GM23338 (cell line): Measurements from ENCODE around the gene AP5S1. TPM values are rescaled to one million over a fixed set of nuclear protein-coding genes. Genes with fewer than 3 reads are reported as not detected.

Source experiments
- ATAC-seq: fragments of 200-7000 bp; cut with Tn5 transposase; 3 replicates; pipeline ENCODE4 v1.9.1; 2020
- DNase-seq: peaks from one replicate; pipeline ENCODE4 v3.0.0-alpha.2; 2015; ENCODE audit warnings: low spot score
- H2AFZ ChIP-seq: fragments of 200-600 bp; sonication (generic); 2 replicates; pipeline ENCODE4 v1.8.0; 2016; ENCODE audit warnings: antibody characterized with exemption, mild to moderate bottlenecking, moderate library complexity
- H3F3A ChIP-seq: fragments of 200-600 bp; sonication (generic); replicated peaks from 2 replicates; pipeline ENCODE4 v1.8.0; 2017; ENCODE audit warnings: antibody characterized with exemption, mixed run types, low read depth
- H3K27ac ChIP-seq: fragments of 200-600 bp; sonication (generic); 2 replicates; pipeline ENCODE4 v1.6.1; 2016; ENCODE audit warnings: low read depth
- H3K27me3 ChIP-seq: fragments of 200-600 bp; sonication (generic); 2 replicates; pipeline ENCODE4 v1.8.0; 2016; ENCODE audit warnings: mild to moderate bottlenecking, mixed run types, moderate library complexity; ENCODE audit not compliant: insufficient read depth
- H3K36me3 ChIP-seq: fragments of 200-600 bp; sonication (generic); 2 replicates; pipeline ENCODE4 v1.8.0; 2016; ENCODE audit warnings: mild to moderate bottlenecking; ENCODE audit not compliant: insufficient read depth
- H3K4me1 ChIP-seq: fragments of 200-600 bp; sonication (generic); 2 replicates; pipeline ENCODE4 v1.8.0; 2016; ENCODE audit warnings: mild to moderate bottlenecking, moderate library complexity; ENCODE audit not compliant: insufficient read depth
- H3K4me2 ChIP-seq: fragments of 200-600 bp; sonication (generic); 2 replicates; pipeline ENCODE4 v1.7.1; 2017; ENCODE audit warnings: mixed run types
- H3K4me3 ChIP-seq: fragments of 200-600 bp; sonication (generic); 2 replicates; pipeline ENCODE4 v1.6.1; 2016; ENCODE audit warnings: mixed run types
- H3K79me2 ChIP-seq: fragments of 200-600 bp; sonication (generic); replicated peaks from 2 replicates; pipeline ENCODE4 v1.8.0; 2017; ENCODE audit warnings: mild to moderate bottlenecking; ENCODE audit not compliant: insufficient read depth
- H3K9me2 ChIP-seq: fragments of 200-600 bp; sonication (generic); 2 replicates; pipeline ENCODE4 v1.8.0; 2017; ENCODE audit not compliant: insufficient read depth
- H4K20me1 ChIP-seq: fragments of 200-600 bp; sonication (generic); replicated peaks from 2 replicates; pipeline ENCODE4 v1.8.0; 2017; ENCODE audit warnings: mild to moderate bottlenecking; ENCODE audit not compliant: insufficient read depth
- H3K27ac Mint-ChIP-seq: 2 replicates; pipeline ENCODE4 v1.8.0; 2020; ENCODE audit warnings: inconsistent platforms, mild to moderate bottlenecking, moderate library complexity, mixed read lengths
- H3K27me3 Mint-ChIP-seq: 3 replicates; pipeline ENCODE4 v1.8.0; 2022; ENCODE audit warnings: low read depth, mild to moderate bottlenecking, moderate library complexity, mixed read lengths, inconsistent platforms; ENCODE audit not compliant: insufficient read depth, poor library complexity
- H3K36me3 Mint-ChIP-seq: 3 replicates; pipeline ENCODE4 v1.8.0; 2021; ENCODE audit warnings: low read depth, mild to moderate bottlenecking, inconsistent platforms, moderate library complexity, mixed read lengths
- H3K4me1 Mint-ChIP-seq: 3 replicates; pipeline ENCODE4 v1.8.0; 2020; ENCODE audit warnings: mild to moderate bottlenecking, inconsistent platforms, mixed read lengths
- H3K4me3 Mint-ChIP-seq: 3 replicates; pipeline ENCODE4 v1.8.0; 2021; ENCODE audit warnings: moderate library complexity, mild to moderate bottlenecking, inconsistent platforms, mixed read lengths
- H3K9me3 Mint-ChIP-seq: 3 replicates; pipeline ENCODE4 v1.8.0; 2020; ENCODE audit warnings: moderate library complexity, mild to moderate bottlenecking, inconsistent platforms, mixed read lengths
- CTCF ChIP-seq, 2 experiments: fragments of 200-600 bp in 1 of 2; sonication (generic) in 1 of 2; conservative IDR thresholded peaks; 2 replicates each; pipeline versions ENCODE4 v1.5.1 to v1.6.1; 2016 to 2017; ENCODE audit warnings: antibody characterized with exemption in 2 of 2, low read depth in 2 of 2, mild to moderate bottlenecking in 2 of 2, moderate library complexity in 1 of 2
- EZH2 ChIP-seq: fragments of 200-600 bp; sonication (generic); IDR thresholded peaks from one replicate; pipeline ENCODE4 v1.8.0; 2017; ENCODE audit warnings: antibody characterized with exemption, mild to moderate bottlenecking, low read depth; ENCODE audit not compliant: unreplicated experiment
- EZH2phosphoT487 ChIP-seq: fragments of 200-600 bp; sonication (generic); IDR thresholded peaks from one replicate; pipeline ENCODE4 v1.8.1; 2018; ENCODE audit warnings: antibody characterized with exemption; ENCODE audit not compliant: unreplicated experiment
- JUNB ChIP-seq: IDR thresholded peaks from one replicate; pipeline ENCODE4 v1.6.1; 2016; ENCODE audit warnings: antibody characterized with exemption; ENCODE audit not compliant: unreplicated experiment
- NANOG ChIP-seq: IDR thresholded peaks from 2 replicates; pipeline ENCODE4 v1.6.1; 2016; ENCODE audit warnings: antibody characterized with exemption, borderline replicate concordance
- STAT1 ChIP-seq: IDR thresholded peaks from one replicate; pipeline ENCODE4 v1.6.1; 2016; ENCODE audit warnings: antibody characterized with exemption; ENCODE audit not compliant: unreplicated experiment
- ZNF114 ChIP-seq: fragments of 250-450 bp; sonication (Bioruptor Pico); IDR thresholded peaks from 2 replicates; pipeline ENCODE4 v1.5.0; 2020; ENCODE audit warnings: mild to moderate bottlenecking, moderate library complexity
- ZNF331 ChIP-seq: fragments of 250-450 bp; sonication (Bioruptor Pico); IDR thresholded peaks from 2 replicates; pipeline ENCODE4 v1.5.0; 2020; ENCODE audit warnings: low read depth, mild to moderate bottlenecking, moderate library complexity
- ZNF462 ChIP-seq: fragments of 250-450 bp; sonication (Bioruptor Pico); IDR thresholded peaks from 2 replicates; pipeline ENCODE4 v1.5.0; 2020; ENCODE audit warnings: mild to moderate bottlenecking, moderate library complexity
- polyA plus RNA-seq: library from polyadenylated mRNA; unstranded; fragments of >200 nt; fragmentation: Nextera tagmentation; extraction: Ambion mirVana; gene quantifications from 2 replicates; pipeline ENCODE4 v1.2.1, GENCODE V29; 2016
- total RNA-seq: library from RNA; depleted of rRNA; stranded (reverse); fragments of >200 nt; shearing (Covaris generic); gene quantifications from 2 replicates; pipeline ENCODE4 v1.2.3, GENCODE V29; 2014
- TF ChIP-seq, protein P1 (sequence below): IDR thresholded peaks from 2 replicates; pipeline ENCODE4 v1.6.1; 2016; ENCODE audit warnings: antibody characterized with exemption

AP5S1 gene
- total and polyA plus RNA-seq, 2 experiments from 2014 or later, result 1.8 to 2.8 TPM

DNA sequence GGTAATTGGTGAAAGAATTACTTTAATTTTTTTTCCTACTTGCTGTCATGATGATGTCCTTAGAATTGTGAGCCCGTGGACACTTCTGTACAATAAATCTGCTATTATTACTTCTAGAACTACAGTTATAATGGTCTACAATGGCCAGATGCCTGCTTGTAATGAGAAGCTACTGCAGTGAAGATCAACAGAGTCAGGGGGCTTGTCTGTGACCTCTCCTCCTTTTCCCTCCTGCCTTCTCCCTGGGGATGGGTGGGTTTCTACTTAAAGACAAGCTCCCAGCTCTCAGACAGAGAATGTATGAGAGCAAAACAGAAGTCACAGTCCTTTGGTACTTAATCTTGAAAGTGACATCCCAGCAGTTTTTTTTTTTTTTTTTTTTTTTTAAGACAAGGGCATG is 55.7 kb downstream of the AP5S1 start (continued):
- TF ChIP-seq CTCF (conservative IDR thresholded peaks at IDR 0.05; ENCODE audit: low read depth in 2 of 2) (no peak), NANOG (no peak), EZH2phosphoT487 (no peak), EZH2 (no peak)

DNA sequence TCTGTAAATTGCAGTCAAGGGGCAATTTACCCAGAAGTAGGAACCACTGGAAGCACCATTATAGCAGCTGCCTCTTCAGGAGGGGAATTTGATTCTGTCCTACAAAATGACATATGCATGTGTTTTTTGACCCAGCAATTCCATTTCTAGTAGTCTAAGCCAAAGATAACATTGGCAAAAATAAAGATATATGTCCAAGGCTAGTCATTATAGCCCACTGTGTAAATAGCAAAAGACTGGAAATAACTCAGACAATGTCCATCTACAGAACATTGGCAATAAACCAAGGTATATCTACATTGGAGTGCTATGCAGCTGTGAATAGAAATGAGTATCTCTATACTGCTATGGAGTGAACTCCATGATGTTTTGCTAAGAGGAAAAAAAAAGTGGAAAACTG is 56.3 kb downstream of the AP5S1 start:
- Mint-ChIP-seq H3K36me3 (peaks cover 20% of the 10 kb centered on the region; the same call in 2 of the 3 replicates), H3K27me3 (peaks cover 4% of the 10 kb centered on the region), H3K27ac (no peak overlapping the region), H3K9me3 (no peaks in the 10 kb centered on the region), H3K4me3 (no peak overlapping the region), H3K4me1 (peaks cover 7% of the 10 kb centered on the region; the same call in 2 of the 3 replicates)
- Histone ChIP-seq H3K9me2 (no peaks in the 10 kb centered on the region), H3K4me1 (no peaks in the 10 kb centered on the region), H3K36me3 (0 out of 2 replicates have a peak, but pooled peaks cover 3% of the 10 kb centered on the region), H3K79me2 (no peaks in the 10 kb centered on the region), H2AFZ (no peak overlapping the region), H3K4me2 (no peak overlapping the region), H3K27me3 (no peaks in the 10 kb centered on the region), H3F3A (no peaks in the 10 kb centered on the region), H3K4me3 (no peak overlapping the region), H3K27ac (no peak overlapping the region), H4K20me1 (no peaks in the 10 kb centered on the region; the same call in none of the 2 replicates)
- no peak for ATAC-seq
- DNase-seq, result no peak
- TF ChIP-seq NANOG, result no peak
- no peak for TF ChIP-seq STAT1
- no peak for TF ChIP-seq ZNF331 (CRISPR knock-in tag)
- no peak for TF ChIP-seq EZH2phosphoT487
- no peak for TF ChIP-seq EZH2
- no peak for TF ChIP-seq ZNF462 (CRISPR knock-in tag)
- TF ChIP-seq, protein P1, sequence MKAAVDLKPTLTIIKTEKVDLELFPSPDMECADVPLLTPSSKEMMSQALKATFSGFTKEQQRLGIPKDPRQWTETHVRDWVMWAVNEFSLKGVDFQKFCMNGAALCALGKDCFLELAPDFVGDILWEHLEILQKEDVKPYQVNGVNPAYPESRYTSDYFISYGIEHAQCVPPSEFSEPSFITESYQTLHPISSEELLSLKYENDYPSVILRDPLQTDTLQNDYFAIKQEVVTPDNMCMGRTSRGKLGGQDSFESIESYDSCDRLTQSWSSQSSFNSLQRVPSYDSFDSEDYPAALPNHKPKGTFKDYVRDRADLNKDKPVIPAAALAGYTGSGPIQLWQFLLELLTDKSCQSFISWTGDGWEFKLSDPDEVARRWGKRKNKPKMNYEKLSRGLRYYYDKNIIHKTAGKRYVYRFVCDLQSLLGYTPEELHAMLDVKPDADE, result no peak
- TF ChIP-seq ZNF114 (CRISPR knock-in tag), result no peak
- TF ChIP-seq JUNB, result no peak
- no peak for TF ChIP-seq CTCF (conservative IDR thresholded peaks at IDR 0.05; ENCODE audit: low read depth in 2 of 2)
